ENCODE results near the gene SARS1.

DNA sequence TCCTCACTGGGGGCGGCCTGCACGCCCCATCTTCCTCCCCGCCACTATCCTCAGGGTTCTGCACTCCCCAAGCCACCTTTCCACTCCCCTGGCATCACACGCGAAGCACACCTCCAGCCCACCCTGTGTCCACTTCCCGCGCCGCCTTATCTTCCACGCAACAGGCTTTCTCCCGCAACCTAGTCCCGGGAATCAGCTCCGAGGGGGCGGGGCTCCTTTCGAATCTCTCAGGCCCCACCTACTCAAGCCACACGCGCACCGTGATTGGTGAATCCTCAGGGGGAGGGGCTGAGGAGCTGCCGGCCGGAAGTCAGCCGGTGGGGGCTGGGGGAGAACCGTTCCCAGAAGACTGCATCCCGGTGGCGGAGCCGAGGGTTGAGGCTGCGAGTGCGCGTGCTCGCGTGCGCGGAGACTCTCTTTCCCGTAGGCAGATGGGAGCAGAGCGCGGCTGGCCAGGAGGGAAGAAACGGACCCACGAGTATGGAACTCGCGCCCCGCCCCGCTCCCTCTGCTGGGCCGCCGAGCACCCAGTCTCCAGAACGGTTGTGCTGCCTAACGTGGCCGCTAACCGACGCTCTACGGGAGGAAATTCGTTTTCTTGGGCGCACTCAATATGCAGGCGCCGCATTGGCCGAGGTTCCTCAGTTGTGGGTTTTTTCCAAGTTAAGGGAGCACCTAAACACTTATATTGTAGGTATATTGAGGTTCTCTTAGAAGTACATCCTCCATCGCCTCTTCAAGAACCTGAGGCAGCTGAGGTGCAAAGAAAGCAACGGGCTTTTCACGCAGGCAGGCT is 69.4 kb downstream of the SARS1 start, which contains the start of gene PSRC1:
- TF ChIP-seq, protein P1, sequence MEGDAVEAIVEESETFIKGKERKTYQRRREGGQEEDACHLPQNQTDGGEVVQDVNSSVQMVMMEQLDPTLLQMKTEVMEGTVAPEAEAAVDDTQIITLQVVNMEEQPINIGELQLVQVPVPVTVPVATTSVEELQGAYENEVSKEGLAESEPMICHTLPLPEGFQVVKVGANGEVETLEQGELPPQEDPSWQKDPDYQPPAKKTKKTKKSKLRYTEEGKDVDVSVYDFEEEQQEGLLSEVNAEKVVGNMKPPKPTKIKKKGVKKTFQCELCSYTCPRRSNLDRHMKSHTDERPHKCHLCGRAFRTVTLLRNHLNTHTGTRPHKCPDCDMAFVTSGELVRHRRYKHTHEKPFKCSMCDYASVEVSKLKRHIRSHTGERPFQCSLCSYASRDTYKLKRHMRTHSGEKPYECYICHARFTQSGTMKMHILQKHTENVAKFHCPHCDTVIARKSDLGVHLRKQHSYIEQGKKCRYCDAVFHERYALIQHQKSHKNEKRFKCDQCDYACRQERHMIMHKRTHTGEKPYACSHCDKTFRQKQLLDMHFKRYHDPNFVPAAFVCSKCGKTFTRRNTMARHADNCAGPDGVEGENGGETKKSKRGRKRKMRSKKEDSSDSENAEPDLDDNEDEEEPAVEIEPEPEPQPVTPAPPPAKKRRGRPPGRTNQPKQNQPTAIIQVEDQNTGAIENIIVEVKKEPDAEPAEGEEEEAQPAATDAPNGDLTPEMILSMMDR (IDR thresholded peaks at IDR 0.05), result peak; percentile 34
- TF ChIP-seq EZH2phosphoT487 (IDR thresholded peaks at IDR 0.05) (no peak), EZH2 (IDR thresholded peaks at IDR 0.05) (no peak)

Measured in neural progenitor cell (in vitro differentiated cells).